C4-2B (cell line): Measurements from ENCODE around the gene CD40.

Experiments
- CTCF ChIP-seq: fragments of 450-650 bp; conservative IDR thresholded peaks from 2 replicates; pipeline ENCODE4 v1.5.1; 2017; ENCODE audit warnings: mild to moderate bottlenecking
- ZFX ChIP-seq: fragments of 450-650 bp; IDR thresholded peaks from 2 replicates; pipeline ENCODE4 v1.6.1; 2017

- TF ChIP-seq CTCF (no peak), ZFX (no peak)
Measured at GRCh38 chr20:46130534-46130933, 12.4 kb downstream of the CD40 start.
